HG02571 (cell line): ENCODE data around the gene ARHGEF33.
"Not testable (repeated sequence)": the region's sequence is repeated elsewhere in the genome, so short reads cannot be mapped to it uniquely, and the experiment has no call there.

Source experiments
- ATAC-seq: cut with Tn5 transposase; IDR thresholded peaks from one replicate; pipeline ENCODE4 v1.9.1; 2021; ENCODE audit warnings: mild to moderate bottlenecking, moderate library complexity; ENCODE audit not compliant: unreplicated experiment

The ARHGEF33 gene

GRCh38 chr2:38907743-38908562 is 18.3 kb downstream of the ARHGEF33 start:
- ATAC-seq: peak; percentile 74

- ATAC-seq: no peak
Observed at GRCh38 chr2:38909872-38910271, 20.2 kb downstream of the ARHGEF33 start.

GRCh38 chr2:38911191-38911590 is 21.5 kb downstream of the ARHGEF33 start:
- ATAC-seq: no peak

- ATAC-seq: no peak
Observed at GRCh38 chr2:38912619-38913018, 22.9 kb downstream of the ARHGEF33 start.

- ATAC-seq: no peak
Observed at GRCh38 chr2:38922389-38922788, 32.7 kb downstream of the ARHGEF33 start.

- ATAC-seq: no peak
Observed at GRCh38 chr2:38922902-38923301, 33.2 kb downstream of the ARHGEF33 start.

- no peak for ATAC-seq
Observed at GRCh38 chr2:38925982-38926381, 36.3 kb downstream of the ARHGEF33 start.

- ATAC-seq: no peak
Observed at GRCh38 chr2:38930600-38930999, 40.9 kb downstream of the ARHGEF33 start.

GRCh38 chr2:38932586-38932985 is 42.9 kb downstream of the ARHGEF33 start:
- ATAC-seq: no peak

- no peak for ATAC-seq
Observed at GRCh38 chr2:38933653-38934052, 44.0 kb downstream of the ARHGEF33 start.

- no peak for ATAC-seq
Observed at GRCh38 chr2:38934742-38935141, 45.1 kb downstream of the ARHGEF33 start.

GRCh38 chr2:38935568-38936172 is 46.0 kb downstream of the ARHGEF33 start:
- ATAC-seq: no peak

- ATAC-seq: not testable (repeated sequence)
Observed at GRCh38 chr2:38936516-38936915, 46.8 kb downstream of the ARHGEF33 start.

- ATAC-seq: no peak
Observed at GRCh38 chr2:38937548-38937947, 47.9 kb downstream of the ARHGEF33 start.

- ATAC-seq: no peak
Observed at GRCh38 chr2:38940746-38941145, 51.1 kb downstream of the ARHGEF33 start.

GRCh38 chr2:38943784-38944183 is 54.1 kb downstream of the ARHGEF33 start:
- no peak for ATAC-seq

GRCh38 chr2:38945372-38945771 is 55.7 kb downstream of the ARHGEF33 start:
- ATAC-seq: no peak

GRCh38 chr2:38945911-38946310 is 56.2 kb downstream of the ARHGEF33 start:
- ATAC-seq: no peak

GRCh38 chr2:38947241-38948239 is 57.9 kb downstream of the ARHGEF33 start:
- peak; percentile 66 for ATAC-seq

GRCh38 chr2:38948387-38948882 is 58.8 kb downstream of the ARHGEF33 start:
- ATAC-seq: no peak

- no peak for ATAC-seq
Observed at GRCh38 chr2:38948995-38949394, 59.3 kb downstream of the ARHGEF33 start.
